Activated T-cell treated with anti-CD3 and anti-CD28 coated beads, Interleukin-2, amount 50 U/mL, for 48 hours (primary cell): ENCODE results near the gene F2R.
"Not testable (repeated sequence)": the region's sequence is repeated elsewhere in the genome, so short reads cannot be mapped to it uniquely, and the experiment has no call there.

Experiments used
- DNase-seq, 2 experiments: peaks; one replicate each; pipeline ENCODE4 v3.0.0-alpha.2; 2020

F2R gene

GRCh38 chr5:76715736-76716455 is at the start of gene F2R:
Gene F2R, plus strand, starts transcription at chr5:76716126. Its CDS starts 182 bp downstream, at chr5:76716308.
- DNase-seq, result peak; percentile 71 to 75

DNA sequence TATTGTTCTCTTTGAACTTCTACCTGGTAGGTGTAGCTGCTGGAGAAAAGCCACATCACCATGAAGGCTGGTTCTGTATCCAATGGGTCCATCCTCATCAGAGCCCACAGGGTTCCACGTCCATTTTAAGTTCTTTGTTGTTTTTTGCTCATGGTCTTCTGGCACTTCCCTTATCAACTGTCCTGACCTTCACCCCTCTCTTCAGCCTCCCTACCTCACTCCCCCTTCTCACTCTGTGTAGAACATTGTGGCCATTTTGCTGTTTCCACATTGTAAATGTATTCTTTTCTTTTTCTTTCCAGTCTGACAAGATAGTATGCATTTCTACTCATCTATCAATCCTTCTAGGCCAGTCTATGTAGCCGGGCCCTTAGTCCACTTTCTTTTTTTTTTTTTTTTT is 48.4 kb upstream of the F2R start:
- no peak for DNase-seq

- no peak for DNase-seq
Measured at GRCh38 chr5:76669245-76669644, 46.7 kb upstream of the F2R start.

- DNase-seq, result no peak
Measured at GRCh38 chr5:76670508-76670907, 45.4 kb upstream of the F2R start.

GRCh38 chr5:76672242-76672641 is 43.7 kb upstream of the F2R start:
- no peak for DNase-seq

- no peak for DNase-seq
Measured at GRCh38 chr5:76673125-76673524, 42.8 kb upstream of the F2R start.

- DNase-seq, result no peak
Measured at GRCh38 chr5:76674330-76675066, 41.4 kb upstream of the F2R start.

GRCh38 chr5:76675364-76675763 is 40.6 kb upstream of the F2R start:
- no peak for DNase-seq

DNA sequence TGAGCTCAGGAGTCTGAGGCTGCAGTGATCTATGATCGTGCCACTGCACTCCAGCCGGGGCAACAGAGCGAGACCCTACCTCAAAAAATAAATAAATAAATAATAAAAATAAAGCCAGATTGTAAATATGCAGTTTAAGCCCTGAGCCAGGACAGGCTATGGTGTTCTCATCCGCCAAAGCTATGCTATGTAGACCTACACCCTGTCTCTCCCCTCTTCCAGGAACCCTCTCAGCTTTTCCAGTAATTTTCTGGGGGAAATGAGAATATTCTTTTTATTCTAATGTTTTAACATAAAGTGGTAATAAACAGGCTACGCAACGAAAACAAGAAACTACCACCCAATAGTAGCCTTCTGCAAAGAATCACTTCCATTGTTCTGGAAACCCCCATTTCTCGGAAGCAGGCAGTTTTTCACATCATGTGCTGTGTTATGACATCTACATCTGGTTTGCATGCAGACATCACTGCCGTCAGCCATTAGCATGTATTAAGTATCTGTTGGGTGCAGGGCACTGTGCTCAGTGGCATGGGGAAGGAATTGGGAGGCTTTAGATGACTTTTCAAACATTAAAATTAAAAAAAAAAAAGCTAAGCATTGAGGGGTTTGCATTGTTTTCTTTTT is 38.0 kb upstream of the F2R start:
- DNase-seq, result no peak

- DNase-seq, result no peak
Measured at GRCh38 chr5:76679231-76679630, 36.7 kb upstream of the F2R start.

GRCh38 chr5:76680826-76681225 is 35.1 kb upstream of the F2R start:
- not testable (repeated sequence) for DNase-seq

DNA sequence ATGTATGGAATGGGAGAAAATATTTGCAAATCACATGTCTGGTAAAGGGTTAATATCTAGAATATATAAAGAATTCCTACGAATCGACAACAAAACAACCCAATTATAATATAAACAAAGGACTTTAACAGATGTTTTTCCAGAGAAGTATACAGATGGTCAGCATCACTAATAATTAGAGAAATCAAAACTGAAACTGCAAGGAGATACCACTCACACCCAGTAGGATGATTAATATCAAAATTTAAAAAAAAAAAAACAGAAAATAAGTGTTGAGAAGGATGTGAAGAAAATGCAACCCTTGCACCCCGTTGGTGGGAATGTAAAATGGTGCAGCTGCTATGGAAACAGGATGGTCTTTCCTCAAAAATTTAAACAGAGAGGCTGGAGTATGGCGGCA is 34.6 kb upstream of the F2R start:
- DNase-seq, result no peak

DNA sequence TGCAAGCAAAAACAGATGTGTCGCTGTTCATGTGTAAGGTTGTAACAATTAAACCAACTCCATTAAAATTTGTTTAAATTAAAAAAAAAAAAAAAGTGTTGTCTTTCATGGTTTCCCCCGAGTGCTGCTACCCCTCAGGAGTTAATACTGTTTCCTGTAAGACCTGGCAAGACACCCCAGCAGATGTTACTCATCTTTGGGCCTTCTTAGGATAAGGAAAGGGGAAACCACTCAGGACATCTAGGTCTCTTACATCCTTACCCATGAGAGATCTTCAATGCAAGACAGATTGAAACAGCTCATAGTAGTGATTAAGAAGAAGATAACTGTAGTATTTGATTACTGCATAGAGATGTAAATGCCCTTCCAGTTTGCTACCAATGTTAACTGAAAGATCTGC is 33.5 kb upstream of the F2R start:
- no peak for DNase-seq

GRCh38 chr5:76683816-76684731 is 31.9 kb upstream of the F2R start:
- no peak for DNase-seq

GRCh38 chr5:76684756-76685519 is 31.0 kb upstream of the F2R start:
- no peak for DNase-seq

- DNase-seq, result no peak
Measured at GRCh38 chr5:76685704-76686103, 30.2 kb upstream of the F2R start.

DNA sequence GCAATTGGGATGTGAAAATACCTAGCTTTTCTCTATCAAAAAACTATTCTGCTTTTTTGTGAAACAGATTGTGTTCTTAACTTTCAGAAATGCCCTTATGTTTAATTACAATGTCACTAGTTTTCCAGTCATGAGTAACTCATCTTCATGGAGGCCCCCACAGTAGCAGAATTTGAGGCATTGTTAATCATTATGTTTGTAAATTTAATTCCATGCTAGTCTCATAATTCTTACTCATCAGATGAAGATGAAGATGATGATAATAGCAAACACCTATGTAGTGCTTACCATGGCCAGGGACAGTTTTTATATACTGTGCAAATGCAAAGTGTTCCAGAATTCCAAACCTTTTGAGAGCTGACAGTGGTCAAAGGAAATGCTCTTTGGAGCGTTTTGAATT is 27.7 kb upstream of the F2R start:
- DNase-seq, result no peak

GRCh38 chr5:76688836-76689235 is 27.1 kb upstream of the F2R start:
- DNase-seq, result no peak

GRCh38 chr5:76689321-76690036 is 26.4 kb upstream of the F2R start:
- DNase-seq, result no peak

GRCh38 chr5:76690037-76690679 is 25.8 kb upstream of the F2R start:
- DNase-seq, result no peak
